Upper lobe of left lung (tissue), 4 donors: ENCODE measurements around the gene FAM53B.

Experiments
- CTCF ChIP-seq, 6 experiments: fragments of 450-650 bp in 4 of 6; fragments of 200-600 bp in 2 of 6; sonication (generic) in 2 of 6; IDR thresholded peaks; one replicate each; pipeline ENCODE4 v1.5.1; 2016 to 2019; ENCODE audit warnings: antibody characterized with exemption in 6 of 6
- EP300 ChIP-seq, 4 donors: sonication (generic); formaldehyde crosslinking; IDR thresholded peaks; one replicate each; pipeline ENCODE4 v1.5.1; 2017; ENCODE audit warnings: antibody characterized with exemption in 4 of 4, control low read depth in 2 of 4
- POLR2A ChIP-seq, 4 donors: fragments of 450-650 bp; IDR thresholded peaks; one replicate each; pipeline ENCODE4 v1.5.1; 2016 to 2017; ENCODE audit warnings: antibody characterized with exemption in 4 of 4, mild to moderate bottlenecking in 2 of 4
- POLR2AphosphoS5 ChIP-seq, 2 donors: sonication (generic); formaldehyde crosslinking; IDR thresholded peaks; one replicate each; pipeline ENCODE4 v1.5.1; 2017; ENCODE audit warnings: antibody characterized with exemption in 2 of 2

GRCh38 chr10:124666494-124666893 is 77.7 kb downstream of the FAM53B start:
- no peak for TF ChIP-seq CTCF (IDR thresholded peaks at IDR 0.05)
- TF ChIP-seq POLR2A (IDR thresholded peaks at IDR 0.05), result no peak
- TF ChIP-seq POLR2AphosphoS5 (IDR thresholded peaks at IDR 0.05), result no peak
- no peak for TF ChIP-seq EP300 (IDR thresholded peaks at IDR 0.05)
